ENCODE results near the gene RECQL.
"Not testable (repeated sequence)": the region's sequence is repeated elsewhere in the genome, so short reads cannot be mapped to it uniquely, and the experiment has no call there.

RECQL gene

DNA sequence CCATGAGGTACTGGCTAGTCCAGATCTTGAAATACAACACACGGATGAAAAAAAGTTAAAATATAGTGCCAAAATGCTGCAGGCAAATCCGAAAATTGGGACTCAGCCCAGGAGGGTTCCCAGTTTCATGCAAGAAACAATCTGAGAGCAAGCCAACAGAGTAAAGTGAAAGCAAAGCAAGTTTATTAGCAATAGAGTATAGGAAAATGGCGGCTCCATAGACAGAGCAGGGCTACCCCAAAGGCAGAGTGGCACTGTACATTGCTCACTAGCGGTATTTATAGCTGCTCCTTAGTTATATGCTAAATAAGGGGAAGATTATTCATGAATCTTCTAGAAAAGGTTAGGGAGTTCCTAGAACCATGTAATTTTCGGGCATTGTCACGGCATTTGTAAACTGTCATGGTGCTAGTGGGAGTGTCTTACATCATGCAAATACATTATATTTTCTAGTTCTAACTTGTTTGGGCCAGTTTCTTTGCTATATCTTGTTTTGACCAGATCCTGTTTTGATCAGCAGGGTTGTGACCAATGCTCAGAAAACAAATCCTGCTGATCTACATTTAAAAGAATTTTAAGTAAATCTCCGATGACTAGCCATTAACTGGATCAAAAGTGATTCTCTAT lies 29.1 kb downstream of the RECQL start:
- Mint-ChIP-seq H3K4me1 (ENCODE audit: low read depth) (peaks cover 11% of the 10 kb centered on the region), H3K27ac (no peak overlapping the region), H3K9me3 (no peaks in the 10 kb centered on the region), H3K27me3 (ENCODE audit: low read depth) (no peaks in the 10 kb centered on the region), H3K36me3 (ENCODE audit: low read depth) (peaks cover 53% of the 10 kb centered on the region), H3K4me3 (no peak overlapping the region)

DNA sequence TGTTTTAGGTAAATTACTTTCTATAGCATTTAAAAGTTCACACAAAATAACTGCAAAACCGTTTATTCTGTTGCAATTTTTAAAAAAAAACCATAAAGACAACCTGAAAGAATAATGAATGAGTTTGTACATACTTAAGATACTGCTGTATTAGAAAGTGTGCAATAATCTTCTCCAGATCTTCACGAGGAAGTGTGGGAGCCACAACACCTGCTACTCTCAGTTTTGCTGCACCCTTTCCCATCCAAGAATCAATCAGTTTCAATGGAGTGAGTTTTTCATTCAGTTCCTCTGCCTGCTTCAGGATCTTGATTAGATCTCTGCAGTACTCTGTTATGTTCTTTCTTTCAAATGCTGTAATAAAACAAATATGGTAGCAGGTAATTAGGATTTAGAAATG lies 30.1 kb downstream of the RECQL start:
- Mint-ChIP-seq H3K27ac (no peak overlapping the region), H3K36me3 (ENCODE audit: low read depth) (peaks cover 51% of the 10 kb centered on the region)

DNA sequence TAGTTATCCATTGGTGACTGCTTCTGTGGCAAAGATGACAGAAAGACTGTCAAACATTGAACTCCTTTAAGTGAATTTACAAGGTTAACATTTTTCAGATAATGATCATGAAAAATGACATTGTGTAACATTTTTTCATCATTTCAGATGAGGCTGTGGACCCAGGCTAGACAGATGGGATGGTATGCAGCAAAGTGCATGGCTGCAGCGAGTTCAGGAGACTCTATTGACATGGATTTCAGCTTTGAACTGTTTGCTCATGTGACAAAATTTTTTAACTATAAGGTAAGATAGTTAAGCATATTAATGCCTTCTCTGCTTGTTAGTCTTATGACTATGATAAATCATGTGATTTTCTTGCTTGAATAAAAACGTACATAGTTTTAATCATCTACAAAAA lies 34.1 kb downstream of the RECQL start:
- H3K4me3 Mint-ChIP-seq, H3K27ac Mint-ChIP-seq: not testable (repeated sequence)
- peaks cover 48% of the 10 kb centered on the region for H3K36me3 Mint-ChIP-seq (ENCODE audit: low read depth)

More for the DNA sequence above, 30.1 kb downstream of the RECQL start:
- peaks cover 11% of the 10 kb centered on the region for H3K4me1 Mint-ChIP-seq (ENCODE audit: low read depth)
- no peak overlapping the region for H3K4me3 Mint-ChIP-seq
- no peaks in the 10 kb centered on the region for H3K27me3 Mint-ChIP-seq (ENCODE audit: low read depth)
- no peaks in the 10 kb centered on the region for H3K9me3 Mint-ChIP-seq

DNA sequence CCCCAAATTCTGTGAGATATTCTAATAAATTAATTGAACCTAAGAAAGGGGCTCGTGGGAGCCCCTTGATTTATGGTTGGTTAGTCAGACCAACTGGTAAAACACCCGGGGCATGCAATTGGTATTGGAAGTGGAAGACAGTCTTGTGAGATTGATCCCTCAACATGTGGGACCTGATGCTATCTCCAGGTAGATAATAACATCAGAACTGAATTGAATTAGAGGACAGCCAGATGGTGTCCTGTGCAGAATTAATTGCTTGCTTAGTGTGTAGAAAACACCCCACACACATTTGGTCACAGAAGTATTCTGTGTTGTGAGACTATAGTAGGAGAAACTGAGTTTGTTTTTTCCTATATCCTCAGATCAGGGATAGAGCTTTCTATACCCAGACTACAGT lies 42.0 kb downstream of the RECQL start:
- H3K27ac Mint-ChIP-seq: no peak overlapping the region
- H3K9me3 Mint-ChIP-seq: peaks cover 8% of the 10 kb centered on the region
- H3K27me3 Mint-ChIP-seq (ENCODE audit: low read depth): no peaks in the 10 kb centered on the region

More for the DNA sequence above, 34.1 kb downstream of the RECQL start:
- H3K9me3 Mint-ChIP-seq; H3K27me3 Mint-ChIP-seq (ENCODE audit: low read depth); H3K4me1 Mint-ChIP-seq (ENCODE audit: low read depth): not testable (repeated sequence)

DNA sequence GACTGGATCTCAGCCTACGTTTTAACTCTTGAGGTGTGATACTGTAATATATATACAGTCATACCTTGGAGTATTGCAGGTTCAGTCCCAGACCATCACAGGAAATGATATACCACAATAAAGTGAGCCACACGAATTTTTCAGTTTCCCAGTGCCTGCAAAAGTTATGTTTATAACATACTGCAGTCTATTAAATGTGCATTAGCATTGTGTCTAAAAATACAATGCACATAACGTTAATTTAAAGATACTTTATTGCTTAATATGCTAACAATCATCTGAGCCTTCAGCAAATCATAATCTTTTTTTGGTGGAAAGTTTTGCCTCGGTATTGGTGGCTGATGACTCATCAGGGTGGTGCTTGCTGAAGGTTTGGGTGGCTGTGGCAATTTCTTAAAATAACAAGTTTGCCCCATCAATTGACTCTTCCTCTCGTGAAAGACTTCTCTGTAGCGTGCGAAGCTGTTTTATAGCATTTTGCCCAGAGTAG lies 45.1 kb downstream of the RECQL start:
- Mint-ChIP-seq H3K27me3 (ENCODE audit: low read depth) (no peaks in the 10 kb centered on the region), H3K27ac (peak overlapping the region; percentile 90), H3K4me1 (ENCODE audit: low read depth) (peaks cover 55% of the 10 kb centered on the region), H3K9me3 (peaks cover 4% of the 10 kb centered on the region), H3K4me3 (peak overlapping the region; percentile 69), H3K36me3 (ENCODE audit: low read depth) (peaks cover 55% of the 10 kb centered on the region)

More for the DNA sequence above, 42.0 kb downstream of the RECQL start:
- Mint-ChIP-seq H3K36me3 (ENCODE audit: low read depth) (peaks cover 61% of the 10 kb centered on the region), H3K4me3 (no peak overlapping the region), H3K4me1 (ENCODE audit: low read depth) (peaks cover 38% of the 10 kb centered on the region)

DNA sequence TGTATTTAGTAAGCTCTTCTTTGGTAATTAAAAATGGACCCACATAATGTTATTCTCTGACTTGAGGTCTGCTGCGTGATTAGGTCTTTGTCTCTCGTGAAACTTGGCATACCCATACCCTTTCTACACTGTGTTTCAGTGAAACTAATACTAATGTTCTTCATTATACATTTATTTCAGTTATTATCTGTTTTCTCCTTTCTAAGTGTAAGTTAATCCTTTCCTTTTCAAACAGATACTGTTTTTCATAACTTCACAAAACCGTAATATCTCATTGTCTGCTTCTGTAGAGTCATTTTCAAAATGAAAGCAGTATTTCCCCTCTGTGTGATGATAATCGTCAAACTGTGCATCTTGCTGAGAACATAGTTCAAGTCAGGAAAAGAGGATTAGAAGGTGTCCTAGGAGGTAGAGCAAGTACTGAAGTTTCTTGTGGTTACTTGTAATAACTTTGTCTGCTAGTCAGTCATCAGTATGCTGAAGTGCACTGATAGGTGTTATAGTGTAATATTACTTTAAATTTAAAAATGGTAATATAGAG lies 48.1 kb downstream of the RECQL start:
- no peaks in the 10 kb centered on the region for H3K27me3 Mint-ChIP-seq (ENCODE audit: low read depth)
- H3K36me3 Mint-ChIP-seq (ENCODE audit: low read depth): peaks cover 49% of the 10 kb centered on the region
- peak overlapping the region; percentile 89 for H3K27ac Mint-ChIP-seq
- peaks cover 52% of the 10 kb centered on the region for H3K4me1 Mint-ChIP-seq (ENCODE audit: low read depth)
- peak overlapping the region; percentile 66 for H3K4me3 Mint-ChIP-seq
- H3K9me3 Mint-ChIP-seq: peaks cover 4% of the 10 kb centered on the region

DNA sequence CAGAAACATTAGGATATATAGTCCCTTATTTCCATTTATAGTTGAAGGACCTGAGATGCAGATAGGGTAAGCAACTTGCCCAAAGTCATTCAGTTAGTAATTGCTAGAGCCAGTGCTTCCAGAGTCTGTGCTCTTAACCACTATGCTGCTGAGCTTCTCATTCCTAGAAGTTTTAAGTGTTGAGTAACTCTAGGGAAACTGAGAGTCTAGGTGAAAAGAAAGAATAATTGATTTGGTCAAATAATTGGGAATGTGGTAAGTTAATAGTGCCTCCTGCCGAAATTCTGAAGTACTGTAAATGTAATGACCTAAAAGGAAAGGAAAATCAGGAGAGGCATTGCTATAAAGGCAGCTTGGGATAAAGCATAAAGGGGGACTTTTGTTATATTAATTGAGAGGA lies 49.9 kb downstream of the RECQL start:
- Mint-ChIP-seq H3K4me1 (ENCODE audit: low read depth) (peaks cover 36% of the 10 kb centered on the region), H3K9me3 (no peaks in the 10 kb centered on the region), H3K27ac (no peak overlapping the region), H3K36me3 (ENCODE audit: low read depth) (peaks cover 39% of the 10 kb centered on the region), H3K27me3 (ENCODE audit: low read depth) (no peaks in the 10 kb centered on the region), H3K4me3 (no peak overlapping the region)

DNA sequence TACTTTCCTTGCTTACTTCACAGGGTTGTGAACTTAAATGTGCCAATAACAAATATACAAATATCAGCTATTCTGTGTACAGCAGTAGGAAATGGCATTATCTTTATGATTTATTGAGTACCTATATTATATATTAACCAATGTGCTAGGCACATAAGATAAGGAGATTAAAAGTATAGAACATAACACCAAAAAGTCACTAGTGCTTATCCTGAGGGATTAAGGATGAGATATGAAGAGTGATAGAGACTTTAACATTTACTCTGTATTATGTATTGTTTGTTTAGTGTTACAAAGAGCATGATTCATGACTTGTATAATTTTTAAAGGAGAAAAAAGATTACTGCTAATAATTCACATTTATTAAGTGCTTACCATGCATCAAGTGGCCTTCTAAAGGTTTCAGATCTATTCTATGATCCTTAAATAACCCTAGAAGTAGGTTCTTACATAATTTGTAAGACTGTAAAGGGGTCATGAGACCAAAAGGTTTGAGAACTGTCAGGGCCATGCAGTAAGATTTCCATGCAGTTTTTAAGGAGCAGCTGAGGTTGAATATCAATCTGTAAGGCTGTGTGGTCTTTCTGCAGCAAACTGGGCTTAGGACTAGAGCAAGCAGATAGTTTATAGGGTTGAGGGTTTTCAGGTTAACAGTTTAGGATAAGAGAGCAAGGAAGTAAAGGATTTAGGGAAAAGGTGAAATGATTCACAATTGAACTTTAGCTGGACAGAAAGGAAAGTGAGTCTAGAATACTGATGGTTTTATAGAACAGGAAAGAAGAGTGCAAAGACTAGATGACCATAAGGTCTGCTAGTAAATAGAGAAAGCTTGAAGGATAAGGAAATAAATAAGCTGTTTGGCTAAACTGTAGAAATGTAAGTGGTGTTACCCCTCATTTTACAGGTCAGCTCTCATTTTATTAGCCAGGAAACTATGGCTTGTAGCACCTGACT lies 57.0 kb downstream of the RECQL start:
- Mint-ChIP-seq H3K4me1 (ENCODE audit: low read depth) (peaks cover 20% of the 10 kb centered on the region), H3K27me3 (ENCODE audit: low read depth) (no peaks in the 10 kb centered on the region), H3K4me3 (no peak overlapping the region), H3K9me3 (no peaks in the 10 kb centered on the region), H3K27ac (peak overlapping the region; percentile 7), H3K36me3 (ENCODE audit: low read depth) (peaks cover 51% of the 10 kb centered on the region)

DNA sequence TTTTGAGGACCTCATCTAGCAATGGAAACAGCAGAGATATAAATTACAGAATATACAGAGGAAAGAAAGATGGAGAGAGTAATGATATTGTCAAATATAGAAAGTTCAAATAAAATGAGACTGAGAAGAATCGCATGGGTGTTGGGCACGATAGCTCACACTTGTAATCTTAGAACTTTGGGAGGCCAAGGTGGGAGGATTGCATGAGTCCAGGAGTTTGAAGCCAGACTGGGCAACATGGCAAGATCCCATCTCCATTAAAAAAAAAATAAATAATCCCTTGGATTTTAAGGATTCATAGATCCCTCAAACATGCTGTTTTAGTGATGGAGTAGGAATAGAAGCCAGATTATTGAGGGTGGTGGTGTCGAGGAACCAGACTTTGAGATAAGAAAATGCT lies 62.1 kb downstream of the RECQL start:
- H3K9me3 Mint-ChIP-seq: no peaks in the 10 kb centered on the region
- H3K27ac Mint-ChIP-seq: no peak overlapping the region
- H3K27me3 Mint-ChIP-seq (ENCODE audit: low read depth): no peaks in the 10 kb centered on the region

DNA sequence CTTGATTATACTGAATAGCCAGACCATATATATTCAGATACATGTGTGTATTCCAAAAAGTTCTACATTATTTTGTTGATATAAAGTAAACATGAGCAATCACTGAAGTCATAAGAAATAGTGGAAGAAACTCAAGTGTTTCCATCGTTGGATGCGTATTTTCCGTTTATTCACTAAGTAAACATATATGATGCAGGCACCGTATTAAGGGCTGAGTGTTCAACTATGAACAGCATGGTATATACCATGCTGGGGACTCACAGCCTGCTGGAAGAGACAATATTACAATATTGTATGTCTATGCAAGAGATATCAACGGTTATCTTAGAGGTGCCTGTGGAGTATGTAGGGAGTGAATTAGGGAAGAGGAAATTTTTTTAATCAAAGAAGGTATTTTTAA lies 62.8 kb downstream of the RECQL start:
- no peaks in the 10 kb centered on the region for H3K9me3 Mint-ChIP-seq
- H3K4me3 Mint-ChIP-seq: peak overlapping the region; percentile 95
- H3K36me3 Mint-ChIP-seq (ENCODE audit: low read depth): peaks cover 28% of the 10 kb centered on the region
- H3K27me3 Mint-ChIP-seq (ENCODE audit: low read depth): no peaks in the 10 kb centered on the region
- H3K27ac Mint-ChIP-seq: peak overlapping the region; percentile 94
- H3K4me1 Mint-ChIP-seq (ENCODE audit: low read depth): peaks cover 32% of the 10 kb centered on the region

More for the DNA sequence above, 62.1 kb downstream of the RECQL start:
- Mint-ChIP-seq H3K4me3 (peak overlapping the region; percentile 95), H3K4me1 (ENCODE audit: low read depth) (peaks cover 33% of the 10 kb centered on the region), H3K36me3 (ENCODE audit: low read depth) (peaks cover 30% of the 10 kb centered on the region)

DNA sequence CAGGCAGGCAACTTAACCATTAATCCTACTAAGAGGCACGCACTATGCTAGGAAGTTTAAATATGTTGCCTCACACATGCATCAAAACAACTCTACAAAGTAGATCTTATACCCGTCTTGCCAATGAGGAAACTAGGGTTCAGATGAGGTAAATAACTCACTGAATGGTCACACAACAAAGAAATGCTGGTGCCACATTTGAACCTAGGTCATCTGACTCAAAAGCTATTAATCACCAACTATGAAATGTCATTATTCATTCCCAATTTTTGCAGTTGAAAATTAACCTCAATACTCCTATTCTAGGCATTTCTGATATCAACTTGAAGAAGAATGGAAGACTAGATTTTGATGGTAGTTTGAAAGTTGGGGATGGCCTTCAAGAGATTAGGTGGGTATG lies 66.7 kb downstream of the RECQL start:
- Mint-ChIP-seq H3K36me3 (ENCODE audit: low read depth) (peaks cover 9% of the 10 kb centered on the region), H3K4me3 (no peak overlapping the region), H3K4me1 (ENCODE audit: low read depth) (peaks cover 21% of the 10 kb centered on the region), H3K9me3 (no peaks in the 10 kb centered on the region), H3K27me3 (ENCODE audit: low read depth) (no peaks in the 10 kb centered on the region), H3K27ac (no peak overlapping the region)

DNA sequence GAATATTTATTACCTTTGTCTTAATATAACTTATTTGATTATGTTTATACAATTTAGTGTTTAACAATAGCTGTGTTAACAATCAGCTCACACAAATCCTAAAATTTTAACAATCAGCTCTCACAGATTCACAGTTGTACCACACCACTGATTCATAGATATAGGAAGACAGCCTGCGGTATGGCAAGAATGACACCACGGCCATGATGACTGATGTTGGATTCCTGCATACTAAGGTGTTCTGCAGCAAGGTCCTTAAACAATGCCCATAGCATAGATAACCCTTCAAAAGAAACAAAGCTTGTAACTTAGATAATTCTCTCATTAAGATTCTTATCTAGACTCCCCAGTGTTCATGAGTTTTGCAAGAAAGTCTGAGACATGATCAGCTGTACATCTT lies 67.9 kb downstream of the RECQL start:
- Mint-ChIP-seq H3K36me3 (ENCODE audit: low read depth) (peaks cover 2% of the 10 kb centered on the region), H3K27ac (no peak overlapping the region), H3K27me3 (ENCODE audit: low read depth) (no peaks in the 10 kb centered on the region), H3K9me3 (no peaks in the 10 kb centered on the region), H3K4me1 (ENCODE audit: low read depth) (peaks cover 10% of the 10 kb centered on the region), H3K4me3 (no peak overlapping the region)

DNA sequence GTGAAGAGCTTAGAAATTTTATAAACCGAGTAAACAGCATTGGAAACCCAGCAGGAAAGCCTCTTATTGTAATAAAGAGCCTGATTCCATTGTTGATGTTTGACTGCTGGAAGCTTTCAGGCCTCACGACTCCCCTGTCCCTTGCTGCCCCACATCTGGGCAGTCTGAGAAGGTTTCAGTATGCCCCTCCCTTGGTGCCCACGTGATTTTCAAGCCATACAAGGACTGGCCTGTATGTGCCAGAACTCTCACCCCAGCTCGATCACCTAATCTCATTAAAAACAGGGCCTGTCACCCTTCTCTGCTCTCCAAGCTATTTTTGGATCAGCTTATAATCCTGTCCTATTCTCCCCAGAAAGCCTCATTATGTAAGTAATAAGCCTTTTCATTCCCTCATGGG lies 71.4 kb downstream of the RECQL start:
- H3K9me3 Mint-ChIP-seq: peaks cover 5% of the 10 kb centered on the region
- peaks cover 19% of the 10 kb centered on the region for H3K27me3 Mint-ChIP-seq (ENCODE audit: low read depth)
- no peak overlapping the region for H3K4me3 Mint-ChIP-seq
- no peaks in the 10 kb centered on the region for H3K36me3 Mint-ChIP-seq (ENCODE audit: low read depth)
- no peak overlapping the region for H3K27ac Mint-ChIP-seq
- no peaks in the 10 kb centered on the region for H3K4me1 Mint-ChIP-seq (ENCODE audit: low read depth)

DNA sequence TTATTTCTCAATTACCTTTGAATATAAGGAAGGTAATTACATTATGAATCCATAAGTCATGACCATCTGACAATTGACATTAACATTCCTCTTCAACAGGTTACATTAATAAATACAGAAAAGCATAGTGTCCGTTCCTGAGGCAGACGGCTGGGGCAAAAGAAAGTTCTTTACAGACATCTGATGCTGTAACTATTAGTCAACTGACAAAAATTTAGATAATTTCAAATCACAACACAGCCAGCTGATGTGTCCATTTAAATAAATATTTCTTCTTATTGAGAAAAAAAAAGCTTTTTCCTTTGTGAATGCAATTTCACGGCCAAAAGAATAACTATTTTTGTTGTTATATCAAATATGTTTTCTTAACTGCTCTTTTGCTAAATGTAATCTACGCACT lies 73.2 kb downstream of the RECQL start:
- Mint-ChIP-seq H3K27ac (no peak overlapping the region), H3K36me3 (ENCODE audit: low read depth) (no peaks in the 10 kb centered on the region), H3K4me1 (ENCODE audit: low read depth) (no peaks in the 10 kb centered on the region), H3K27me3 (ENCODE audit: low read depth) (peaks cover 19% of the 10 kb centered on the region), H3K9me3 (peaks cover 5% of the 10 kb centered on the region), H3K4me3 (no peak overlapping the region)

Data from T-helper 1 cell treated with Interleukin-12 subunit alpha and Interleukin-12 subunit beta and Interleukin-4 antibody, amounts not matched to agents 30 μg/mL and 1 μg/mL, for 36 hours (primary cell).